ENCODE measurements around the gene CCDC142. TPM values are rescaled to one million over a fixed set of nuclear protein-coding genes. Genes with fewer than 3 reads are reported as not detected.

The CCDC142 gene
- total RNA-seq, 1 experiment from 2014 or later = 14.0 TPM

DNA sequence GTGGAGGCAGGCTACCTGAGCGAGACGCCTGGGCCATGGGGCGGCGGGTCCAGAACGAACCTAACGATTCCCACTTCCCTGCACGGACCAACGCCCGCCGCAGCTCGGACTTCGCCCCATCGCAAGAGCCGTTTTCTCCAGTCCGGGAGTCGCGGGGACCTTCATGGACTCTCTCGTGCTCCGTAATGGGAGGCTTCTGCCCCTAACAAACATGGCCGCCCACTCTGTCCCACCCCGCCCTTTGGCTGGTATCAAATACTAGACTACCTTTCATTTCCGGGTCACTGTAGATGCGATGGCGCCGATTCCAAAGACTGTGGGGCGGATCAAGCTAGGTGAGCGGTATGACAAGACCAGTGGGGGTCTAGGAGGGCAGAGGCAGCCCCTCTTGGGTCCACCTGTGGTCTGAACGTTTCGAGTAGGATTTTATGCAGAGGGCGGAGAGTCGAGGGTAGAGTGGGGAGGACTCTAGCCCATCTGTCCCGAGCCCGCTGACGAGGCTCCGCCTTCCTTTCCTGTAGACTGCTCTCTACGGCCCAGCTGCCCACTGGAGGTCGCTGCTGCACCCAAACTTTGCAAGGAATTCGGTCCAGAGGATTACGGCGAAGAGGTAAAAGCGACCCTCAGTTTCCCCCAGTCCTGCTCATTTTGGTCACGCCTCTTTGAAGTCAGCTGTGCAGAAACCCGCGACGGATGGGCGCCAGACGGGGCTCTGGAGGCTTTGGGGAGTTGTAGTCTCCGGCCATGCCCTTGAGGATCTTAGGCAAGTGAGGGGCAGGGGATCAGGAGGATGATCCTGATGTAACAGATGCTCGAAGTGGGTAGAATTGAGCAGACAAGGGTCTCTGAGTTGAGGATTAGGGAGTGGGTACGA lies at the start of gene CCDC142, which contains the start of gene TTC31 (continued):
- TF ChIP-seq, protein P1, sequence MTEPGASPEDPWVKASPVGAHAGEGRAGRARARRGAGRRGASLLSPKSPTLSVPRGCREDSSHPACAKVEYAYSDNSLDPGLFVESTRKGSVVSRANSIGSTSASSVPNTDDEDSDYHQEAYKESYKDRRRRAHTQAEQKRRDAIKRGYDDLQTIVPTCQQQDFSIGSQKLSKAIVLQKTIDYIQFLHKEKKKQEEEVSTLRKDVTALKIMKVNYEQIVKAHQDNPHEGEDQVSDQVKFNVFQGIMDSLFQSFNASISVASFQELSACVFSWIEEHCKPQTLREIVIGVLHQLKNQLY (CRISPR knock-in tag; IDR thresholded peaks at IDR 0.05) = no peak
- TF ChIP-seq ZNF671 (CRISPR knock-in tag; IDR thresholded peaks at IDR 0.05) = no peak
- 0 out of 2 replicates have a peak, but pooled peaks have one; percentile 14 for TF ChIP-seq TEAD1 (CRISPR knock-in tag; IDR thresholded peaks at IDR 0.05)
- no peak for TF ChIP-seq NFYB (CRISPR knock-in tag; conservative IDR thresholded peaks at IDR 0.05; ENCODE audit: low read depth)
- TF ChIP-seq ATF3 (CRISPR knock-in tag; conservative IDR thresholded peaks at IDR 0.05) = no peak
- TF ChIP-seq ZNF121 (CRISPR knock-in tag; IDR thresholded peaks at IDR 0.05) = no peak
- TF ChIP-seq ZNF281 (CRISPR knock-in tag; IDR thresholded peaks at IDR 0.05) = 0 out of 2 replicates have a peak, but pooled peaks have one; percentile 21
- TF ChIP-seq JAZF1 (CRISPR knock-in tag; IDR thresholded peaks at IDR 0.05) = no peak
- TF ChIP-seq, protein P2, sequence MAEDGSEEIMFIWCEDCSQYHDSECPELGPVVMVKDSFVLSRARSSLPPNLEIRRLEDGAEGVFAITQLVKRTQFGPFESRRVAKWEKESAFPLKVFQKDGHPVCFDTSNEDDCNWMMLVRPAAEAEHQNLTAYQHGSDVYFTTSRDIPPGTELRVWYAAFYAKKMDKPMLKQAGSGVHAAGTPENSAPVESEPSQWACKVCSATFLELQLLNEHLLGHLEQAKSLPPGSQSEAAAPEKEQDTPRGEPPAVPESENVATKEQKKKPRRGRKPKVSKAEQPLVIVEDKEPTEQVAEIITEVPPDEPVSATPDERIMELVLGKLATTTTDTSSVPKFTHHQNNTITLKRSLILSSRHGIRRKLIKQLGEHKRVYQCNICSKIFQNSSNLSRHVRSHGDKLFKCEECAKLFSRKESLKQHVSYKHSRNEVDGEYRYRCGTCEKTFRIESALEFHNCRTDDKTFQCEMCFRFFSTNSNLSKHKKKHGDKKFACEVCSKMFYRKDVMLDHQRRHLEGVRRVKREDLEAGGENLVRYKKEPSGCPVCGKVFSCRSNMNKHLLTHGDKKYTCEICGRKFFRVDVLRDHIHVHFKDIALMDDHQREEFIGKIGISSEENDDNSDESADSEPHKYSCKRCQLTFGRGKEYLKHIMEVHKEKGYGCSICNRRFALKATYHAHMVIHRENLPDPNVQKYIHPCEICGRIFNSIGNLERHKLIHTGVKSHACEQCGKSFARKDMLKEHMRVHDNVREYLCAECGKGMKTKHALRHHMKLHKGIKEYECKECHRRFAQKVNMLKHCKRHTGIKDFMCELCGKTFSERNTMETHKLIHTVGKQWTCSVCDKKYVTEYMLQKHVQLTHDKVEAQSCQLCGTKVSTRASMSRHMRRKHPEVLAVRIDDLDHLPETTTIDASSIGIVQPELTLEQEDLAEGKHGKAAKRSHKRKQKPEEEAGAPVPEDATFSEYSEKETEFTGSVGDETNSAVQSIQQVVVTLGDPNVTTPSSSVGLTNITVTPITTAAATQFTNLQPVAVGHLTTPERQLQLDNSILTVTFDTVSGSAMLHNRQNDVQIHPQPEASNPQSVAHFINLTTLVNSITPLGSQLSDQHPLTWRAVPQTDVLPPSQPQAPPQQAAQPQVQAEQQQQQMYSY (CRISPR knock-in tag; IDR thresholded peaks at IDR 0.05) = peak; percentile 56; the same call in 1 of the 2 replicates
- 0 out of 2 replicates have a peak, but pooled peaks have one; percentile 62 for TF ChIP-seq KAT7 (CRISPR knock-in tag; IDR thresholded peaks at IDR 0.05; ENCODE audit: borderline replicate concordance)
- TF ChIP-seq ZNF317 (CRISPR knock-in tag; IDR thresholded peaks at IDR 0.05; ENCODE audit: borderline replicate concordance, low read depth) = no peak
- TF ChIP-seq, protein P3, sequence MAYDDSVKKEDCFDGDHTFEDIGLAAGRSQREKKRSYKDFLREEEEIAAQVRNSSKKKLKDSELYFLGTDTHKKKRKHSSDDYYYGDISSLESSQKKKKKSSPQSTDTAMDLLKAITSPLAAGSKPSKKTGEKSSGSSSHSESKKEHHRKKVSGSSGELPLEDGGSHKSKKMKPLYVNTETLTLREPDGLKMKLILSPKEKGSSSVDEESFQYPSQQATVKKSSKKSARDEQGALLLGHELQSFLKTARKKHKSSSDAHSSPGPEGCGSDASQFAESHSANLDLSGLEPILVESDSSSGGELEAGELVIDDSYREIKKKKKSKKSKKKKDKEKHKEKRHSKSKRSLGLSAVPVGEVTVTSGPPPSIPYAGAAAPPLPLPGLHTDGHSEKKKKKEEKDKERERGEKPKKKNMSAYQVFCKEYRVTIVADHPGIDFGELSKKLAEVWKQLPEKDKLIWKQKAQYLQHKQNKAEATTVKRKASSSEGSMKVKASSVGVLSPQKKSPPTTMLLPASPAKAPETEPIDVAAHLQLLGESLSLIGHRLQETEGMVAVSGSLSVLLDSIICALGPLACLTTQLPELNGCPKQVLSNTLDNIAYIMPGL (CRISPR knock-in tag; IDR thresholded peaks at IDR 0.05) = peak; percentile 86
- peak; percentile 7; the same call in 1 of the 2 replicates for TF ChIP-seq FOXP4 (CRISPR knock-in tag; IDR thresholded peaks at IDR 0.05)
- TF ChIP-seq RELA (CRISPR knock-in tag; IDR thresholded peaks at IDR 0.05; ENCODE audit: borderline replicate concordance) = no peak
- no peak for TF ChIP-seq PRRX2 (CRISPR knock-in tag; IDR thresholded peaks at IDR 0.05)
